GM12878 (cell line): Measurements from ENCODE around the gene FAM114A1. TPM values are rescaled to one million over a fixed set of nuclear protein-coding genes. Genes with fewer than 3 reads are reported as not detected.

Source experiments
- ATAC-seq: fragments of 200-7000 bp; cut with Tn5 transposase; 3 replicates; pipeline ENCODE4 v1.9.1; 2020; ENCODE audit warnings: mild to moderate bottlenecking, moderate library complexity
- BruUV-seq: library from RNA; stranded (reverse); fragments of 400-500 nt; replicated peaks from 2 replicates; lab custom pipeline; 2021; lab: Mats Ljungman, UMichigan
- CTCF ChIA-PET: fragments of 300-600 bp; sonication (Branson Sonifier 250); formaldehyde crosslinking; extraction: SDS; loops from one replicate; lab custom pipeline; 2021; ENCODE audit warnings: inconsistent platforms; lab: Yijun Ruan, JAX
- POLR2A ChIA-PET: fragments of 350-600 bp; formaldehyde crosslinking; extraction: SDS; loops from one replicate; lab custom pipeline; 2021; ENCODE audit warnings: inconsistent platforms; lab: Charles Lee
- RAD21 ChIA-PET: fragments of 300-600 bp; sonication (Branson Sonifier 250); formaldehyde crosslinking; loops from one replicate; lab custom pipeline; 2023; ENCODE audit warnings: antibody characterized with exemption; ENCODE audit not compliant: unreplicated experiment; lab: Charles Lee
- SMC1A ChIA-PET: fragments of 300-600 bp; sonication (Branson Sonifier 250); formaldehyde crosslinking; loops from one replicate; lab custom pipeline; 2023; ENCODE audit not compliant: unreplicated experiment, uncharacterized antibody; lab: Charles Lee
- DNase-seq: peaks from one replicate; pipeline ENCODE4 v3.0.0-alpha.2; 2011; ENCODE audit warnings: low read depth, low spot score
- FAIRE-seq: peaks from 3 replicates; lab custom pipeline; 2011; peaks lifted over from hg19 to GRCh38; lab: Jason Lieb, UNC
- H2AFZ ChIP-seq: 2 replicates; pipeline ENCODE4 v1.6.0; 2011; ENCODE audit warnings: low read depth, low read length, control low read depth; ENCODE audit not compliant: control insufficient read depth
- H3K27ac ChIP-seq: 2 replicates; pipeline ENCODE4 v1.5.1; 2011; ENCODE audit warnings: control low read depth; ENCODE audit not compliant: control insufficient read depth, insufficient read depth
- H3K27me3 ChIP-seq, 2 experiments: replicated peaks in 1 of 2; 2 replicates each; pipeline versions ENCODE4 v1.6.0 to v1.6.1; 2011; ENCODE audit warnings: low read length in 1 of 2; ENCODE audit not compliant: control insufficient read depth in 2 of 2, insufficient read depth in 2 of 2
- H3K36me3 ChIP-seq, 2 experiments: 2 replicates each; pipeline ENCODE4 v1.5.1; 2011; ENCODE audit warnings: low read length in 1 of 2; ENCODE audit not compliant: control insufficient read depth in 2 of 2, insufficient read depth in 2 of 2
- H3K4me1 ChIP-seq: 2 replicates; pipeline ENCODE4 v1.6.1; 2011; ENCODE audit warnings: mild to moderate bottlenecking, low read length, moderate library complexity, mixed read lengths; ENCODE audit not compliant: control insufficient read depth, insufficient read depth
- H3K4me2 ChIP-seq: 2 replicates; pipeline ENCODE4 v1.6.0; 2011; ENCODE audit warnings: control low read depth; ENCODE audit not compliant: control insufficient read depth, insufficient read depth
- H3K4me3 ChIP-seq: fragments of 200-600 bp; sonication (generic); 2 replicates; pipeline ENCODE4 v1.5.1; 2016
- H3K79me2 ChIP-seq: 2 replicates; pipeline ENCODE4 v1.6.0; 2011; ENCODE audit warnings: low read length; ENCODE audit not compliant: control insufficient read depth, insufficient read depth
- H3K9ac ChIP-seq: 2 replicates; pipeline ENCODE4 v1.8.0; 2011; ENCODE audit warnings: low read length, control low read depth, mixed read lengths; ENCODE audit not compliant: control insufficient read depth, insufficient read depth
- H3K9me3 ChIP-seq: replicated peaks from 3 replicates; pipeline ENCODE4 v1.5.1; 2011; ENCODE audit warnings: mild to moderate bottlenecking, low read length; ENCODE audit not compliant: control insufficient read depth, insufficient read depth
- H4K20me1 ChIP-seq: 2 replicates; pipeline ENCODE4 v1.6.0; 2011; ENCODE audit not compliant: control insufficient read depth, insufficient read depth
- BACH1 ChIP-seq: fragments of 450-650 bp; IDR thresholded peaks from 2 replicates; pipeline ENCODE4 v1.6.1; 2017; ENCODE audit warnings: mild to moderate bottlenecking, borderline replicate concordance
- CHD2 ChIP-seq: IDR thresholded peaks from 2 replicates; pipeline ENCODE4 v1.6.1; 2011; ENCODE audit warnings: low read depth, low read length, improper control_type of control experiment, borderline replicate concordance
- E2F8 ChIP-seq: fragments of 450-650 bp; IDR thresholded peaks from 2 replicates; pipeline ENCODE4 v1.6.1; 2018; ENCODE audit warnings: mild to moderate bottlenecking, low read depth, moderate library complexity; ENCODE audit not compliant: partially characterized antibody
- ELK1 ChIP-seq: IDR thresholded peaks from 2 replicates; pipeline ENCODE4 v1.6.1; 2012; ENCODE audit warnings: low read depth, low read length, improper control_type of control experiment
- IKZF2 ChIP-seq, 2 experiments: fragments of 450-650 bp; IDR thresholded peaks; 2 replicates each; pipeline ENCODE4 v1.6.1; 2017; ENCODE audit warnings: mild to moderate bottlenecking in 2 of 2, moderate library complexity in 2 of 2
- IRF4 ChIP-seq: IDR thresholded peaks from 2 replicates; pipeline ENCODE4 v1.6.1; 2011; ENCODE audit warnings: low read depth, low read length
- NKRF ChIP-seq: fragments of 450-650 bp; conservative IDR thresholded peaks from 2 replicates; pipeline ENCODE4 v1.6.1; 2017; ENCODE audit warnings: mild to moderate bottlenecking, moderate library complexity
- PAX5 ChIP-seq: IDR thresholded peaks from 2 replicates; pipeline ENCODE4 v1.6.1; 2011; ENCODE audit warnings: low read depth, low read length, borderline replicate concordance
- PAX8 ChIP-seq: fragments of 450-650 bp; IDR thresholded peaks from 2 replicates; pipeline ENCODE4 v1.6.1; 2017; ENCODE audit warnings: mild to moderate bottlenecking, moderate library complexity
- POLR2AphosphoS2 ChIP-seq: IDR thresholded peaks from 2 replicates; pipeline ENCODE4 v1.6.1; 2011; ENCODE audit warnings: low read depth, mild to moderate bottlenecking, low read length, improper control_type of control experiment, moderate library complexity
- ZBED1 ChIP-seq: IDR thresholded peaks from 2 replicates; pipeline ENCODE4 v1.6.1; 2016; ENCODE audit warnings: borderline replicate concordance
- WGBS: methylation state at CpG from one replicate; pipeline ENCODE4 v1.1.6; 2016; ENCODE audit warnings: low lambda C conversion rate; ENCODE audit not compliant: insufficient replicate concordance, insufficient coverage; ENCODE audit errors: missing lambda C conversion rate; 5-methylcytosine and 5-hydroxymethylcytosine counted together
- in situ Hi-C: fragments of 300-500 bp; cut with MboI; formaldehyde crosslinking; loops from 9 replicates; pipeline ENCODE4 v1.14.3; 2018; ENCODE audit warnings: mixed read lengths
- intact Hi-C: fragments of 100-400 bp; cut with micrococcal nuclease; formaldehyde crosslinking; loops from one replicate; pipeline ENCODE4 v1.14.2; 2022; ENCODE audit not compliant: unreplicated experiment
- polyA plus RNA-seq, 11 experiments: library from polyadenylated mRNA; depleted of rRNA in 4 of 11; unstranded in 6 of 11; stranded (reverse) in 5 of 11; fragments of >200 nt; fragmentation: Nextera tagmentation in 4 of 11; fragmentation: Illumina TruSeq in 1 of 11; extraction: Ambion mirVana in 4 of 11; extraction: Trizol in 1 of 11; gene quantifications; 1 replicate in 1 of 11; 2 replicates in 10 of 11; pipeline versions ENCODE4 v1.2.1 to v1.2.3, GENCODE V29; 2011 to 2016; ENCODE audit warnings: inconsistent platforms in 2 of 11, missing spikeins in 2 of 11, low read depth in 1 of 11
- total RNA-seq, 4 experiments: library from RNA; depleted of rRNA in 3 of 4; stranded (reverse); fragments of >200 nt in 3 of 4; fragmentation: Illumina TruSeq in 1 of 4; extraction: Trizol in 1 of 4; gene quantifications; 2 replicates each; pipeline versions ENCODE4 v1.2.1 to v1.2.3, GENCODE V29; 2013 to 2021
- TF ChIP-seq, protein P1 (sequence below): IDR thresholded peaks from 2 replicates; pipeline ENCODE4 v1.6.1; 2012; ENCODE audit warnings: low read depth, low read length, improper control_type of control experiment
- TF ChIP-seq, protein P2 (sequence below): IDR thresholded peaks from 2 replicates; pipeline ENCODE4 v1.6.1; 2011; ENCODE audit warnings: borderline replicate concordance, low read depth, mild to moderate bottlenecking, moderate library complexity, mixed read lengths, low read length; ENCODE audit not compliant: insufficient read depth; ENCODE audit errors: extremely low read length

Gene FAM114A1
- total and polyA plus RNA-seq, 10 of the 15 experiments (the other 5 are each of a cell fraction or from before 2014, with no cell fraction given): 1.3 to 6.2 (median 3.9) TPM

DNA sequence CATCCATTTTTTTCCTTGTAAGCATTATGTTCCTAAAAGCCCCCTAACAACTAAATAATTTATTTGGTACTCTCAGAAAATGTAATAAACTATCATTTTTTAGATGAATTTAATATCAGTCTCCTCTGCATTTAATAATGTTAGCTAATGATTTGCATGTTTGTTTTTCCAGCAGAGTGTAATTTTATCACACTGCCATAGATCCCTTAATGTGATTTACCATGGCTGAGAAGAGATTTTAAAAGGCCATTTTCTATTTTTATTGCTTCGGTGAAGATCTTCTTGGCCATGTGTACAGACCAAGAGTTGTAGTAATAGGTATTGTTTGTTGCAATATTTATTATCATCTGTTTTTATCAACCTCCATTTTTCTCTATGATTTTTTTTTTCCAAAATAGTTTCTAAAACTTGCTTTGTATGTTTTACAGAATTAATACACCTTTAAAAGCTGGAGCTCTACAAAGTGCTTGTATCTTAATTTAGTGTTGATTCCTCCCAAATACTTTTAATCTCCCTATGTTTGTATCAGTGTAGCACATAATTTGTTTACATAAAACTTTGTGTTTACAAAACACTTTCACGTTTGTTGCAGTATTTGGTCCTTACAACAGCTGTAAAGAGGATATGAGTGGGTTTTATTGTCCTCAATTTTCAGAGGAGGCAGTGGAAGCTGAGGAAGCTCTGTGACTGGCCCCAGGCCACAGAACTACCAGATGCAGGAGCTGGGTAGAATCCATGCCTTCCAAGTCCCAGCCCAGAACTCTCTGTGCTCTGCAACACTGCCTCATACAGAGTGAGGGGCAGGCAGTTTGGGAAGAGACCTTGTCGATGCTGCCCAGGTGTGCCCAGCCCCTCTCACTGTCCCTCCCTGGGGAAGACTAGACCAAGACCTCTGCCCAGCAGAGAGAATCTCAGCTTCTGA is 58.1 kb downstream of the FAM114A1 start (continued):
- TF ChIP-seq ELK1: no peak
- no peak for TF ChIP-seq PAX8
- TF ChIP-seq BACH1: no peak
- no peak for TF ChIP-seq POLR2AphosphoS2
- TF ChIP-seq, protein P1, sequence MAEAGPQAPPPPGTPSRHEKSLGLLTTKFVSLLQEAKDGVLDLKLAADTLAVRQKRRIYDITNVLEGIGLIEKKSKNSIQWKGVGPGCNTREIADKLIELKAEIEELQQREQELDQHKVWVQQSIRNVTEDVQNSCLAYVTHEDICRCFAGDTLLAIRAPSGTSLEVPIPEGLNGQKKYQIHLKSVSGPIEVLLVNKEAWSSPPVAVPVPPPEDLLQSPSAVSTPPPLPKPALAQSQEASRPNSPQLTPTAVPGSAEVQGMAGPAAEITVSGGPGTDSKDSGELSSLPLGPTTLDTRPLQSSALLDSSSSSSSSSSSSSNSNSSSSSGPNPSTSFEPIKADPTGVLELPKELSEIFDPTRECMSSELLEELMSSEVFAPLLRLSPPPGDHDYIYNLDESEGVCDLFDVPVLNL: no peak

- intact Hi-C loops (no loop called here), in situ Hi-C loops (no loop called here)
- POLR2A ChIA-PET: no interaction called here
- Histone ChIP-seq H3K9me3 (no peaks in the 10 kb centered on the region), H3K4me3 (no peak overlapping the region), H4K20me1 (no peaks in the 10 kb centered on the region), H3K27ac (no peak overlapping the region), H3K79me2 (no peaks in the 10 kb centered on the region), H3K4me2 (no peak overlapping the region), H3K36me3 (no peaks in the 10 kb centered on the region), H2AFZ (no peak overlapping the region), H3K4me1 (no peaks in the 10 kb centered on the region; the same call in 1 of the 2 replicates), H3K27me3 (no peaks in the 10 kb centered on the region), H3K9ac (no peak overlapping the region)
- RAD21 ChIA-PET: interaction anchor here (1.5 to 2.5 kb wide), 2 partner anchors 22 to 24 kb away, joined by 5 to 8 read pairs; no protein-coding TSS in a partner anchor
- BruUV-seq: no TSS peak
- 90% methylated on average over 6 of the region's 6 CpGs for WGBS
- SMC1A ChIA-PET: interaction anchor here (1.2 kb wide), 2 partner anchors 24 to 168 kb away, joined by 3 to 4 read pairs; no protein-coding TSS in a partner anchor
- no peak for DNase-seq
- no peak for ATAC-seq
- CTCF ChIA-PET: interaction anchor here (0.6 to 1.0 kb wide), 2 partner anchors 23 to 208 kb away, joined by 3 read pairs; no protein-coding TSS in a partner anchor
- FAIRE-seq: no peak
- no peak for TF ChIP-seq NKRF
- no peak for TF ChIP-seq CHD2
- TF ChIP-seq PAX5: no peak
- no peak for TF ChIP-seq ZBED1
- no peak for TF ChIP-seq IKZF2 (IDR thresholded peaks at IDR 0.05)
- no peak for TF ChIP-seq IRF4
- no peak for TF ChIP-seq E2F8
- TF ChIP-seq, protein P2, sequence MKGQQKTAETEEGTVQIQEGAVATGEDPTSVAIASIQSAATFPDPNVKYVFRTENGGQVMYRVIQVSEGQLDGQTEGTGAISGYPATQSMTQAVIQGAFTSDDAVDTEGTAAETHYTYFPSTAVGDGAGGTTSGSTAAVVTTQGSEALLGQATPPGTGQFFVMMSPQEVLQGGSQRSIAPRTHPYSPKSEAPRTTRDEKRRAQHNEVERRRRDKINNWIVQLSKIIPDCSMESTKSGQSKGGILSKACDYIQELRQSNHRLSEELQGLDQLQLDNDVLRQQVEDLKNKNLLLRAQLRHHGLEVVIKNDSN: no peak
Measured at GRCh38 chr4:38926896-38927295, 59.3 kb downstream of the FAM114A1 start.
